Adipose tissue (tissue), 3 donors: ENCODE measurements around the gene DDTL. TPM values are rescaled to one million over a fixed set of nuclear protein-coding genes. Genes with fewer than 3 reads are reported as not detected.
"Not testable (repeated sequence)": the region's sequence is repeated elsewhere in the genome, so short reads cannot be mapped to it uniquely, and the experiment has no call there.

Experiments
- H3K27ac ChIP-seq: one replicate; pipeline ENCODE4 v1.5.1; 2013; ENCODE audit warnings: low read depth, low read length
- WGBS, 3 donors: extraction: QIAGEN DNeasy Blood & Tissue Kit; methylation state at CpG; one replicate each; pipeline ENCODE4 v1.1.7; 2013; 5-methylcytosine and 5-hydroxymethylcytosine counted together
- polyA plus RNA-seq, 3 donors: library from polyadenylated mRNA; stranded (reverse); fragments of 200-250 nt; gene quantifications; one replicate each; pipeline ENCODE4 v1.2.3, GENCODE V29; 2013
- donor health status: healthy with polysubstance abuse.
- donor health status: Bipolar disorder and iron deficiency.
- donor health status: healthy.

DDTL gene
- polyA plus RNA-seq, 3 donors = 1.8 to 10.6 (median 3.1) TPM

- WGBS, 3 donors = no CpG with 5 or more reads among the region's 43 CpGs
- not testable (repeated sequence) for H3K27ac ChIP-seq
Measured at GRCh38 chr22:23961084-23961771, 5.5 kb upstream of the DDTL start, which contains the start of gene GSTT2B. Gene GSTT2B, minus strand, starts transcription at chr22:23961195. Its CDS starts 64 bp downstream, at chr22:23961131.

GRCh38 chr22:23966094-23966493 is 594 bp upstream of the DDTL start:
- no CpG with 5 or more reads among the region's 18 CpGs for WGBS, 3 donors
- not testable (repeated sequence) for H3K27ac ChIP-seq

GRCh38 chr22:23969071-23969470 is 2.4 kb downstream of the DDTL start:
- H3K27ac ChIP-seq = no peak overlapping the region
- WGBS, 3 donors = 79 to 93% (median 91%) methylated on average over 3 of the region's 3 CpGs

- 59 to 86% (median 69%) methylated on average over 5 of the region's 5 CpGs for WGBS, 3 donors
Measured at GRCh38 chr22:23970201-23970641, 3.5 kb downstream of the DDTL start.

GRCh38 chr22:23970816-23971486 is 4.3 kb downstream of the DDTL start:
- WGBS, 3 donors = 40 to 70% (median 66%) methylated on average over 6 of the region's 6 CpGs
- H3K27ac ChIP-seq = no peak overlapping the region

More at GRCh38 chr22:23970201-23970641, 3.5 kb downstream of the DDTL start:
- H3K27ac ChIP-seq = no peak overlapping the region

GRCh38 chr22:23971927-23972326 is 5.2 kb downstream of the DDTL start:
- WGBS, 3 donors = 78 to 92% (median 86%) methylated on average over 3 of the region's 3 CpGs
- H3K27ac ChIP-seq = not testable (repeated sequence)

- H3K27ac ChIP-seq = not testable (repeated sequence)
- WGBS, 3 donors = no CpG with 5 or more reads among the region's 29 CpGs
Measured at GRCh38 chr22:23974345-23974744, 7.7 kb downstream of the DDTL start, which contains the start of gene DDT. Gene DDT, minus strand, starts transcription at chr22:23974441. Its CDS starts 27 bp downstream, at chr22:23974414.

- not testable (repeated sequence) for H3K27ac ChIP-seq
- WGBS, 3 donors = 21 to 31% (median 22%) methylated on average over 6 to 8 of the region's 27 CpGs
Measured at GRCh38 chr22:23974836-23975352, 8.2 kb downstream of the DDTL start.

GRCh38 chr22:23977304-23977703 is 10.6 kb downstream of the DDTL start:
- H3K27ac ChIP-seq = not testable (repeated sequence)
- WGBS, 3 donors = 79 to 91% (median 89%) methylated on average over 4 to 7 of the region's 12 CpGs

GRCh38 chr22:23979557-23980240 is 13.0 kb downstream of the DDTL start, which contains the start of gene GSTT2:
Gene GSTT2, plus strand, starts transcription at chr22:23980134.
- not testable (repeated sequence) for H3K27ac ChIP-seq
- no CpG with 5 or more reads among the region's 41 CpGs for WGBS, 3 donors

- WGBS, 3 donors = 32 to 53% (median 48%) methylated on average over 4 to 5 of the region's 7 CpGs
Measured at GRCh38 chr22:23980567-23980966, 13.9 kb downstream of the DDTL start.

GRCh38 chr22:23984430-23984829 is 17.7 kb downstream of the DDTL start:
- 41 to 42% methylated on average over 6 of the region's 6 CpGs; no CpG with 5 or more reads in 1 of the 3 donors for WGBS, 3 donors

More at GRCh38 chr22:23980567-23980966, 13.9 kb downstream of the DDTL start:
- not testable (repeated sequence) for H3K27ac ChIP-seq

GRCh38 chr22:23986089-23986488 is 19.4 kb downstream of the DDTL start:
- WGBS, 3 donors = 83 to 84% methylated on average over 8 of the region's 8 CpGs; no CpG with 5 or more reads in 1 of the 3 donors

More at GRCh38 chr22:23984430-23984829, 17.7 kb downstream of the DDTL start:
- H3K27ac ChIP-seq = no peak overlapping the region

GRCh38 chr22:23986538-23987178 is 20.0 kb downstream of the DDTL start:
- 75 to 84% methylated on average over 4 of the region's 4 CpGs; no CpG with 5 or more reads in 1 of the 3 donors for WGBS, 3 donors
- not testable (repeated sequence) for H3K27ac ChIP-seq

More at GRCh38 chr22:23986089-23986488, 19.4 kb downstream of the DDTL start:
- H3K27ac ChIP-seq = not testable (repeated sequence)

- WGBS, 3 donors = 65 to 95% (median 82%) methylated on average over 1 to 2 of the region's 3 CpGs
- H3K27ac ChIP-seq = not testable (repeated sequence)
Measured at GRCh38 chr22:23989583-23990244, 23.0 kb downstream of the DDTL start.

- WGBS, 3 donors = 71 to 79% (median 76%) methylated on average over 2 of the region's 2 CpGs
- H3K27ac ChIP-seq = not testable (repeated sequence)
Measured at GRCh38 chr22:23993080-23993479, 26.4 kb downstream of the DDTL start.

GRCh38 chr22:23993581-23994177 is 27.0 kb downstream of the DDTL start:
- H3K27ac ChIP-seq = not testable (repeated sequence)
- WGBS, 3 donors = 50 to 64% (median 56%) methylated on average over 4 of the region's 4 CpGs
